Skin of body (tissue), 2 donors: ENCODE results near the gene SLC37A3. TPM values are rescaled to one million over a fixed set of nuclear protein-coding genes. Genes with fewer than 3 reads are reported as not detected.
"Not testable (repeated sequence)": the region's sequence is repeated elsewhere in the genome, so short reads cannot be mapped to it uniquely, and the experiment has no call there.

Experiments
- DNase-seq: peaks from one replicate; lab custom pipeline; 2025; lab: John Stamatoyannopoulos, UW
- total RNA-seq: library from RNA; depleted of rRNA; stranded (reverse); fragments of >200 nt; gene quantifications from one replicate; pipeline ENCODE4 v1.2.3, GENCODE V29; 2014

Gene SLC37A3
- total RNA-seq, 1 donor from 2014 or later = 54.9 TPM

GRCh38 chr7:140315498-140316164 is 82.7 kb downstream of the SLC37A3 start:
- no peak for DNase-seq

DNA sequence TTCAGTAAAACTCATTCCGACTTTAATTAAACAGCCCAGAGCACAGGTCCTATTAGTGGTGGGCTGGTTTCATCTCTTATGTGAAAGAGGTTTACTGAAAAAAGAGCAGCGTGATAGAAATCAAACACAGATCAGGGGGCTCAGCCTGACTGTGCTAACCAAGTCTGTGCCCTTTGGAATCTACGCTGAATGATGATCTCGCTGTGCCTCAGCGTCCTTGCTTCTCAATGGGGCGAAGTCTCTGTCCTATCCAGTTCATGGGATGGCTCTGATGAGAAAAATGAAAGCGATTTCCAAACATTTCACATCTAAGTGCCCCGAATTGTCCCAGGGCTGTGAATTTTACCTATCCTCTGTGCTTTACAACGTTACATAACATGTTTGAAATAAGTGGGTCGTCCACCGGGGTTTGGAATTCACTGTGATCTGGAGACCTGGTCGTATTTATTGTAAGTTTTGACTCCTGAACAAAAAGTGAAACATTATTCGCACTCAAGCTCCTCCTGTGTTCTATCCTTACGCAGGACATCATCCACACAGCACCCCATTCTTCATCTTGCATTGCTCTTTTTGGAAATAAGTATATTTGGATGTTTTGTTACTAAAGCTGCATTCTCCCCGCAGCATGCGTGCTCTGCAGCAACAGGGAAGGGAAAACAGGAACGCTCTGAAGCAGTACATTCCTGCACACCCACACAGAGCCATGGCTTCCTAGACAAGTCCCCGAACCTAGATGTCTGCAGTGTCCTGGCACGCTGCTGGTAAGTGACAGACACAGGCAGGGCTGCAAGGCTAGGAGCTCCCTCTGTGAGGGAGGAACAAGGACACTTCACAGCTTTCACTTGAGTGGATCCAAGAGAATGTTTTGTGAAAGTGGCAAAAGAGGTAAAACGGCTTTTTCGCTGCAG is 83.5 kb downstream of the SLC37A3 start:
- no peak for DNase-seq

- no peak for DNase-seq
Observed at GRCh38 chr7:140312141-140312846, 86.0 kb downstream of the SLC37A3 start.

- DNase-seq = not testable (repeated sequence)
Observed at GRCh38 chr7:140311128-140311527, 87.2 kb downstream of the SLC37A3 start.

- no peak for DNase-seq
Observed at GRCh38 chr7:140310337-140311002, 87.9 kb downstream of the SLC37A3 start.

DNA sequence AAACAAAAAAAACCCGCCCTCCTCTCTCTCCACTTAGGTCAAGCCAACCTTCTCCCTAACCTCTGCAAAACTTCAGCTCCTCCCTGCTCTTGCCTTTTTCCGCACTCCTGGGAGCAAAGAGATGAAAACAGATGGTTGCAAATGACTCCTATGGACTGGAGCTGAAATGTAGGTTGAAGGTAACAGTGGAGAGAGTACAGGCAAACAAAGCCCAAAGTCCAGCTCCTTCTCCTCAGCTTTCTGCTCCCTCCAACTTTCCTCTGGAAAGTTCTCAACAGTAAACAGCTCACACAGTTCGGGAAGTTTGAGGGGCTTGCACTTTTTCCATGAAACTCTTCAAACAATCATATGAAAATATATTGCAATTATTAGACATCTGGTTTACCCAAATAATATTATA is 90.3 kb downstream of the SLC37A3 start:
- no peak for DNase-seq

DNA sequence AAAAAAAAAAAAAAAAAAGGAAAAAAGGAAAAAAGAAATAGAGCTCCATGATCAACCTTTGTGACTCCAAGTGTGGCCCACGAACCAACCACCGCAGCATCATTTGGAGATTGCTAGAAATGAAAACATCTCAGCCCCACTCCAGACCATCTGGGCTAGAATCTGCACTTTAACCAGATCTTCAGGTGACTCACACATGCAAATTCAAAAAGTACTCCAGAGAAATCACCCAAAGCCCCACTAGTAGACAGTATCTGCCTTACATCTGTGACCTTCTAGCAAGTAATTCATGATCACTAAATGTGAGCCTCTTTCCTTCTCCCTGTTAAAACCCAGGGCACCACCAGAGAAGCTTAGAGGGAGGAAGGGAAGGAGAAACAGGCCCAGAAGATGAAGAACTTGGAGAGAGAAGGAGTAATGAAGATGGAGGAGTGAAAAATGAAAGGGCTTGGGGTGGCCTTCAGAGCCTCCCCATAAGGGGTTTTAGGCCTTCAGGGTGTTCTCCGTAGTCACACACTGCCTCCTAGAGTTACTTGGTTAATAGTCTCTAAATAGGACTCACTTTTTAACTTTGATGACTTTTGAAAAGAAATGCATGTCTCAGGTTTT is 94.0 kb downstream of the SLC37A3 start:
- DNase-seq = no peak

DNA sequence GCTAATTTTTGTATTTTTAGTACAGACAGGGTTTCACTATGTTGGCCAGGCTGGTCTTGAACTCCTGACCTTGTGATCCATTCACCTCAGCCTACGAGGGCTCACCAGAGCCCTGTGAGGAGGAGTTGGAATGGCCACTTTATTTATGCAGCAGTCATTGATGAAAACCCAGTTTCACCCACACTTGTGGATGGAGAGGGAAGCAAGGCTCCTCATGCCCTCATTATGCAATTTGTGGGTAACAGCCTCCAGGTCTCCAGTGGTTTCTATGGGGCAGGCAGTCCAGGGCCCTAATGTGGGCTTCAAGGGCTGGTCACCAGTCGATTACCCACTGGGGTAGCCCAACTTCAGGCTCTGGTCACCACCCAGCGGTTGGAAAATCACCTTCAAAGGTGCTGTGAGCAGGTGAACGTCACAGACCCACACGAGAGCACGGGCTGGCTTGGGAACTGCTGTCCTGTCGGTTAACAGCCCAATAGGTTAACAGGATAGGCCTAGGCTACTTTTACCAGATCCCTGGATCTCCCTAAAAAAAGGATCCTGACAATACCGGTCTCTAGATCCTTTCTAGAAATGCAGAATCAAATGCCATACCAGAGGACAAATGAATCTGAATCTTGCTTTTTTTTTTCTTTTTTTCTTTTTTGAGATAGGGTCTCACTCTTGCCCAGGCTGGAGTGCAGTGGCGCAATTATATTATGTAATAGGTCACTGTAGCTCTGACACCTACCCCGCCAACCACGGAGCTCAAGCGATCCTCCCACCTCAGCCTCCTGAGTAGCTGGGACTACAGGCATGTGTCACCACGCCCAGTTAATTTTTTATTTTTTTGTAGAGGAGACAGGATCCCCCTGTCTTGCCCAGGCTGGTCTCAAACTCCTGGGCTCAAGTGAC is 97.8 kb downstream of the SLC37A3 start:
- no peak for DNase-seq

DNA sequence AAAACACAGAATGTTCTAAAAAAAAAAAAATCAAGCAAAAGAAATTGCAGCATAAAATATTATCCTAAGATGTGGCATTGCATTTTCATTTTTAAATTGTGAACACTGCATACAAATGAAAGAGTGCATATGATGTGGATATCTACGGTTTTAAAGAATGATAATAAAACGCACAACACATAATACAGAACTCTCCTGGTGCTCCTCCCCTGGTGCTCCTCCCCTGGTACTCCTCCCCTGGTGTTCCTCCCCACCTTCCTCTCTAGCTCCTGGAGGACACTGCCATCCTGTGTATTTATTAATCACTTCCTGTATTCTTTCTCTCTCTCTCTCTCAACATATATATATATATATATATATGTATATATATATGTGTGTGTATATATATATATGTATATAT is 100.1 kb downstream of the SLC37A3 start:
- no peak for DNase-seq

DNA sequence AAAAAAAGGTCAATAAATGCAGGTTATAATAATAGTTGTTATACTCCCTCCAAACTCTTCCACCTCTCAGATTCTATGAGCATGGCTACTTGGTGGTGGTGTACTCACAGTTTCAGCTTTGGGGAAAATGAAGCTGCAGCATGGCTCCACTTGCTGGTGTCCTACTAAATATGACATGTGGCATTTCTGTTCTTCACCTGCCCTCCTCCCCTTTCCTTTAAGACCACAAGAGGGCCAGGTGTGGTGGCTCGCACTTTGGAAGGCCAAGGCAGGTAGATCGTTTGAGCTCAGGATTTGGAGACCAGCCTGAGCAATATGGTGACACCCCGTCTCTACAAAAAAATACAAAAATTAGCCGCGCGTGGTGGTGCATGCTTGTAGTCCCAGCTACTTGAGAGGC is 101.1 kb downstream of the SLC37A3 start:
- no peak for DNase-seq

DNA sequence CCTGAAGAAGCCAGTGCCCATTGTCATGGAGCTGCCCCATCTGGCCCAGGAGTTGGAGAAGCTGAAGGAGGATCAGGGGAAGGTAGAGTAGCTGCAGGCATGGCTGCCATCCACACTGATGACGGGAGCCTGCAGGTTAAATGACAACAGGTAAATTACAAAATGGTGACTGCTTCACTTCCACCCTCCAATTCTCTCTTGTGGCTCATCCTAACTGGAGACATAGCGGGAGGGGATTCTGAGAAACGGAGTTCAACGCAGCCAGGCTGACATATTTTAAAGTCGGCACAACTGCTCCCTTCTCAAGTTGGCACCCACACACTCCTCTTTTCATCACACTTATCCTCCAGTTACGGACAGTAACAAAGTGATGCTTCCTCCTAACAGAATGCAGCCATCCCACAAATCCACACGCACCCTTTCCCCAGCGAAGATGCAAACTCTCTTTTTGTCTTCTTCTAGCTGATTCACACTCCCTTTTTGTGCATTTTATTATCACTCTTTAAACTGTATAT is 103.0 kb downstream of the SLC37A3 start:
- no peak for DNase-seq

DNA sequence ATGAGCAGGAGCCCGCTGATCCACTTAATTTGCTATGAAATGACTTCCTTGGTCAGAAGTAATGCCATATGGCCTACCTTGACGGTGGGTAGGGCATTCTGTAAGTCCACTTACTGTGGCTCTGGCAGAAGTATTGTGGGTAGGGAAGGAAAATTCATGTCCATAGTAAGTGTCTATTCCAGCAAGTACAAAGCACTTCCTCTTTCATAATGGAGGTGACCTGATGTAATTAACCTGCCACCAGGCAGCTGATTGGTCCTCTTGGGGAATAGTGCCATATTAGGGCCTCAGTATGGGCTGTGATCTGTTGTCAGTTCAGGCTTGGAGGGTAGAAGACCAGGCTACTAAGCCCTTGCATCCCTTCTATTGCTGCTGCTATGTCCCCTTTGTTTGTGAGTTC is 103.9 kb downstream of the SLC37A3 start:
- no peak for DNase-seq

GRCh38 chr7:140292438-140292837 is 105.9 kb downstream of the SLC37A3 start:
- DNase-seq = no peak

GRCh38 chr7:140289804-140290203 is 108.5 kb downstream of the SLC37A3 start:
- no peak for DNase-seq

DNA sequence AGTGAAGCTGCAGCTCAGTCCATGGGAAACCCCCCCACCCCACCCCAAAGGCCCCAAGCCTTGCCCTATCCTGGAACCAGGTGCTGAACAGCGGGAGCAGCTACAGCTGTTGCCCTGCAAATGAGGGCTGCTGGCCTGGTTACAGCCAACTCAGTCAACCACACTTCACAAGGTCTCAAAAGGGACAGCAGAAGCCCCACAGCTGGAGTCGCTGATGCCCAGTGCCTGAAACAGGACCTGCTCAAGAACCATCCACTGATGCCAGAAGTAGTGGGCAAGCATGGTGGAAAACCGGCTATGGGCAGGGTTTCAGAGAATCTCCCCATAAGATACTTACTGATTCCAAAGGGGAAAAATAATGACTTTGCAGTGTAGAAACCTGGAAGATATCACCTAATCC is 110.3 kb downstream of the SLC37A3 start:
- no peak for DNase-seq

- no peak for DNase-seq
Observed at GRCh38 chr7:140285938-140286337, 112.4 kb downstream of the SLC37A3 start.

- DNase-seq = no peak
Observed at GRCh38 chr7:140284062-140284461, 114.3 kb downstream of the SLC37A3 start.
